H1 (cell line): ENCODE data around the gene SBSN. TPM values are rescaled to one million over a fixed set of nuclear protein-coding genes. Genes with fewer than 3 reads are reported as not detected.

Experiments
- CTCF ChIA-PET: fragments of 300-600 bp; sonication (Branson Sonifier 250); formaldehyde crosslinking; loops from one replicate; lab custom pipeline; 2021; ENCODE audit not compliant: partially characterized antibody; lab: Charles Lee
- POLR2A ChIA-PET: fragments of 300-600 bp; sonication (Branson Sonifier 250); formaldehyde crosslinking; loops from one replicate; lab custom pipeline; 2021; ENCODE audit warnings: inconsistent platforms; ENCODE audit not compliant: partially characterized antibody; lab: Charles Lee
- DNase-seq, 2 experiments: peaks; one replicate each; pipeline versions ENCODE4 v3.0.0 to v3.0.0-alpha.2; 2010 to 2022; ENCODE audit warnings: low spot score in 2 of 2, low read depth in 1 of 2, mixed read lengths in 1 of 2
- FAIRE-seq: peaks from 2 replicates; lab custom pipeline; 2011; peaks lifted over from hg19 to GRCh38; lab: Jason Lieb, UNC
- H2AFZ ChIP-seq: 2 replicates; pipeline ENCODE4 v1.8.1; 2012; ENCODE audit warnings: low read length, inconsistent platforms
- H2AK5ac ChIP-seq: 2 replicates; pipeline ENCODE4 v1.6.1; 2013; ENCODE audit warnings: low read depth, low read length
- H2BK120ac ChIP-seq: replicated peaks from 2 replicates; pipeline ENCODE3; 2013; ENCODE audit warnings: low read depth, low read length, inconsistent platforms
- H2BK12ac ChIP-seq: 2 replicates; pipeline ENCODE4 v1.6.1; 2013; ENCODE audit warnings: low read depth, low read length
- H2BK15ac ChIP-seq: 2 replicates; pipeline ENCODE4 v1.6.1; 2013; ENCODE audit warnings: low read length
- H2BK20ac ChIP-seq: 2 replicates; pipeline ENCODE4 v1.6.1; 2013; ENCODE audit warnings: low read length
- H2BK5ac ChIP-seq: 2 replicates; pipeline ENCODE4 v1.6.1; 2013; ENCODE audit warnings: low read depth, low read length
- H3K14ac ChIP-seq: 2 replicates; pipeline ENCODE4 v1.6.1; 2013; ENCODE audit warnings: inconsistent platforms; ENCODE audit not compliant: insufficient read length
- H3K18ac ChIP-seq: 2 replicates; pipeline ENCODE4 v1.6.1; 2013; ENCODE audit warnings: low read length; ENCODE audit errors: extremely low read depth
- H3K23ac ChIP-seq: 2 replicates; pipeline ENCODE4 v1.6.1; 2013; ENCODE audit warnings: inconsistent platforms; ENCODE audit not compliant: insufficient read length
- H3K23me2 ChIP-seq: 2 replicates; pipeline ENCODE4 v1.6.1; 2013; ENCODE audit warnings: low read depth, low read length
- H3K27ac ChIP-seq: 2 replicates; pipeline ENCODE4 v1.6.1; 2011; ENCODE audit warnings: low read depth, low read length, inconsistent platforms
- H3K27me3 ChIP-seq, 4 experiments: replicated peaks in 1 of 4; 1 replicate in 1 of 4; 2 replicates in 3 of 4; pipeline versions ENCODE4 v1.6.1 to v1.8.1; 2011 to 2013; ENCODE audit warnings: low read length in 3 of 4, mild to moderate bottlenecking in 3 of 4, inconsistent platforms in 2 of 4, mixed read lengths in 2 of 4, moderate library complexity in 1 of 4; ENCODE audit not compliant: control insufficient read depth in 3 of 4, insufficient read depth in 3 of 4; ENCODE audit errors: extremely low read depth in 1 of 4
- H3K36me3 ChIP-seq, 4 experiments: 2 replicates each; pipeline versions ENCODE4 v1.6.1 to v1.8.1; 2011 to 2013; ENCODE audit warnings: mild to moderate bottlenecking in 4 of 4, low read length in 3 of 4, moderate library complexity in 2 of 4, control low read depth in 1 of 4, inconsistent platforms in 1 of 4; ENCODE audit not compliant: insufficient read depth in 4 of 4, control insufficient read depth in 2 of 4
- H3K4ac ChIP-seq: replicated peaks from 2 replicates; pipeline ENCODE3; 2013; ENCODE audit warnings: low read length, low read depth, mixed read lengths, inconsistent platforms; ENCODE audit not compliant: insufficient read length
- H3K4me1 ChIP-seq, 4 experiments: replicated peaks in 1 of 4; 1 replicate in 1 of 4; 2 replicates in 3 of 4; pipeline versions ENCODE4 v1.6.1 to v1.8.1; 2011 to 2013; ENCODE audit warnings: low read length in 3 of 4, inconsistent platforms in 2 of 4, mixed read lengths in 1 of 4; ENCODE audit not compliant: insufficient read depth in 4 of 4, control insufficient read depth in 3 of 4
- H3K4me2 ChIP-seq, 2 experiments: 2 replicates each; pipeline versions ENCODE4 v1.6.1 to v1.8.1; 2011 to 2013; ENCODE audit warnings: low read depth in 2 of 2, low read length in 2 of 2, control low read depth in 1 of 2, inconsistent platforms in 1 of 2, mild to moderate bottlenecking in 1 of 2; ENCODE audit not compliant: insufficient read depth in 1 of 2
- H3K4me3 ChIP-seq, 4 experiments: fragments of 200-600, 300-600 bp in 1 of 4; sonication (generic), shearing (Covaris generic), sonication (Bioruptor Twin) in 1 of 4; 2 replicates each; pipeline versions ENCODE4 v1.5.1 to v1.8.1; 2011 to 2016; ENCODE audit warnings: low read length in 4 of 4, low read depth in 3 of 4, control low read depth in 2 of 4, inconsistent platforms in 2 of 4, mild to moderate bottlenecking in 2 of 4, mixed read lengths in 1 of 4, moderate library complexity in 1 of 4; ENCODE audit not compliant: insufficient read depth in 2 of 4; ENCODE audit errors: extremely low read depth in 1 of 4
- H3K56ac ChIP-seq: replicated peaks from 2 replicates; pipeline ENCODE3; 2013; ENCODE audit warnings: low read depth, mild to moderate bottlenecking, mixed read lengths, low read length, inconsistent platforms; ENCODE audit not compliant: insufficient read length
- H3K79me1 ChIP-seq: 2 replicates; pipeline ENCODE4 v1.6.1; 2013; ENCODE audit warnings: low read depth, low read length, control low read depth
- H3K79me2 ChIP-seq, 2 experiments: 2 replicates each; pipeline versions ENCODE4 v1.6.1 to v1.8.1; 2012 to 2013; ENCODE audit warnings: low read length in 2 of 2, mild to moderate bottlenecking in 2 of 2, inconsistent platforms in 1 of 2; ENCODE audit not compliant: insufficient read depth in 2 of 2, control insufficient read depth in 1 of 2
- H3K9ac ChIP-seq, 4 experiments: replicated peaks in 1 of 4; 1 replicate in 1 of 4; 2 replicates in 3 of 4; pipeline versions ENCODE4 v1.6.1 to v1.8.1; 2011 to 2013; ENCODE audit warnings: low read depth in 3 of 4, low read length in 3 of 4, control low read depth in 2 of 4, mild to moderate bottlenecking in 2 of 4, moderate library complexity in 2 of 4, inconsistent platforms in 1 of 4; ENCODE audit errors: extremely low read depth in 1 of 4
- H3K9me3 ChIP-seq, 2 experiments: 2 replicates each; pipeline versions ENCODE4 v1.6.1 to v1.8.1; 2012 to 2013; ENCODE audit warnings: mild to moderate bottlenecking in 2 of 2, moderate library complexity in 2 of 2, control low read depth in 1 of 2, inconsistent platforms in 1 of 2, low read depth in 1 of 2, low read length in 1 of 2, mixed read lengths in 1 of 2; ENCODE audit not compliant: insufficient read depth in 2 of 2
- H4K20me1 ChIP-seq, 2 experiments: replicated peaks in 1 of 2; 2 replicates each; pipeline versions ENCODE3 to v1.8.1; 2011 to 2013; ENCODE audit warnings: inconsistent platforms in 2 of 2, low read length in 2 of 2, mild to moderate bottlenecking in 1 of 2; ENCODE audit not compliant: insufficient read depth in 2 of 2, control insufficient read depth in 1 of 2
- H4K5ac ChIP-seq: 2 replicates; pipeline ENCODE4 v1.6.1; 2013; ENCODE audit warnings: low read length, low read depth, mixed read lengths, inconsistent platforms; ENCODE audit not compliant: insufficient read length
- H4K8ac ChIP-seq: 2 replicates; pipeline ENCODE4 v1.8.0; 2013; ENCODE audit warnings: mild to moderate bottlenecking, moderate library complexity, low read length, inconsistent platforms; ENCODE audit not compliant: insufficient read depth; ENCODE audit errors: extremely low read depth
- H4K91ac ChIP-seq: replicated peaks from 2 replicates; pipeline ENCODE3; 2013; ENCODE audit warnings: low read length, mixed read lengths, inconsistent platforms; ENCODE audit not compliant: insufficient read length
- HDAC2 ChIP-seq, 2 experiments: fragments of 300-600 bp in 1 of 2; sonication (generic) in 1 of 2; IDR thresholded peaks; 2 replicates each; pipeline ENCODE4 v1.6.1; 2011 to 2012; ENCODE audit warnings: low read depth in 2 of 2, low read length in 2 of 2, mild to moderate bottlenecking in 2 of 2, moderate library complexity in 2 of 2, borderline replicate concordance in 1 of 2, inconsistent platforms in 1 of 2
- KDM1A ChIP-seq: fragments of 200-600, 300-600 bp; sonication (generic); IDR thresholded peaks from 2 replicates; pipeline ENCODE4 v1.7.1; 2016; ENCODE audit warnings: mild to moderate bottlenecking, low read length, borderline replicate concordance
- NANOG ChIP-seq: IDR thresholded peaks from 2 replicates; pipeline ENCODE4 v1.6.1; 2011; ENCODE audit warnings: low read length, low read depth, mild to moderate bottlenecking, inconsistent platforms; ENCODE audit not compliant: insufficient read depth, poor library complexity, severe bottlenecking
- SAP30 ChIP-seq: fragments of 300-600 bp; sonication (generic); IDR thresholded peaks from 2 replicates; pipeline ENCODE4 v1.7.1; 2012; ENCODE audit warnings: low read length, moderate library complexity, mild to moderate bottlenecking, inconsistent platforms; ENCODE audit not compliant: insufficient read depth, insufficient replicate concordance
- SIRT6 ChIP-seq: IDR thresholded peaks from one replicate; pipeline ENCODE4 v1.7.1; 2012; ENCODE audit warnings: low read length, inconsistent platforms
- SP1 ChIP-seq: IDR thresholded peaks from 2 replicates; pipeline ENCODE4 v1.6.1; 2011; ENCODE audit warnings: low read depth, low read length
- SP4 ChIP-seq: IDR thresholded peaks from 2 replicates; pipeline ENCODE4 v1.6.1; 2012; ENCODE audit warnings: low read length, inconsistent platforms
- SRF ChIP-seq: IDR thresholded peaks from 2 replicates; pipeline ENCODE4 v1.6.1; 2011; ENCODE audit warnings: mild to moderate bottlenecking, low read depth, low read length, moderate library complexity
- ZNF274 ChIP-seq: IDR thresholded peaks from 2 replicates; pipeline ENCODE4 v1.7.0; 2012; ENCODE audit warnings: low read length, borderline replicate concordance; ENCODE audit errors: extremely low read depth
- WGBS, 2 experiments: shearing (Covaris generic) in 1 of 2; methylation state at CpG; one replicate each; pipeline versions ENCODE4 v1.1.6 to v1.1.7; 2013 to 2015; ENCODE audit warnings: low lambda C conversion rate in 2 of 2, mixed read lengths in 2 of 2, inconsistent platforms in 1 of 2, low coverage in 1 of 2, missing lambda C conversion rate in 1 of 2; ENCODE audit not compliant: insufficient replicate concordance in 2 of 2, insufficient coverage in 1 of 2, insufficient read length in 1 of 2; ENCODE audit errors: extremely low coverage in 1 of 2, missing lambda C conversion rate in 1 of 2; 5-methylcytosine and 5-hydroxymethylcytosine counted together
- polyA plus RNA-seq, 7 experiments: library from polyadenylated mRNA; depleted of rRNA in 3 of 7; stranded (reverse) in 5 of 7; unstranded in 2 of 7; fragments of >200 nt in 5 of 7; fragments of 200-250 nt in 2 of 7; gene quantifications; 1 replicate in 5 of 7; 2 replicates in 1 of 7; 4 replicates in 1 of 7; pipeline versions ENCODE4 v1.2.1 to v1.2.3, GENCODE V29; 2011 to 2013; ENCODE audit warnings: missing spikeins in 2 of 7, mixed read lengths in 2 of 7
- total RNA-seq: library from RNA; stranded (reverse); fragmentation: NEBNext Ultra II Directional; extraction: Animal tissue kit (Norgen Biotek cat#: 25700); gene quantifications from 2 replicates; pipeline ENCODE4 v1.2.1, GENCODE V29; 2021
- TF ChIP-seq, protein P1 (sequence below): IDR thresholded peaks from 2 replicates; pipeline ENCODE4 v1.6.1; 2012; ENCODE audit warnings: low read length, inconsistent platforms

The SBSN gene
- total and polyA plus RNA-seq, 2 of the 8 experiments (the other 6 are each of a cell fraction or from before 2014, with no cell fraction given), result not detected

DNA sequence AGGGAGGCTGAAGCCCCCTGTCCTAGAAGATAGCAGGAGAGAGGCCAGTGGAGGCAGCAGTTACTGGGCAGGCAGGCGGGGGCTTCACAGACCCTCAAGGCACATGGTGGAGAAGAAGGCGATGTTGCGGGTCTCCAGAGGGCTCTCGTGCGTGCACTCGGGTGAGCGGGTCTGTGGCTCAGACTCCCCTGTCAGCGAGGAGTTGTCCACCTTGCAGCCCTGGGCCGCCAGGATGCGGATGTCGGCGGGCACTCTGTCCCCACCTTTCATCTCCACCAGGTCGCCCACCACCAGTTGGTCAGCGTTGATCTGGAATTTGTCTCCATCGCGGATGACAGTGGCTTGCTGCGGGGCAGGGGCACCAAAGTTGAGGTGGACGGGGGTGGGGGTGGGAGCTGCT lies 32.2 kb upstream of the SBSN start:
- Histone ChIP-seq H3K79me1 (no peaks in the 10 kb centered on the region), H2AFZ (no peak overlapping the region), H3K4me2 (no peak overlapping the region), H3K4ac (no peak overlapping the region), H2BK20ac (no peak overlapping the region), H3K14ac (no peak overlapping the region), H3K27me3 (peaks cover 0 to 16% (median 12%) of the 10 kb centered on the region in 4 experiments; a peak in 5 of 7 replicates), H3K9ac (no peak overlapping the region), H4K8ac (no peak overlapping the region), H3K27ac (no peak overlapping the region), H4K91ac (no peak overlapping the region), H2BK15ac (no peak overlapping the region), H2BK5ac (no peak overlapping the region), H3K79me2 (no peaks in the 10 kb centered on the region), H4K20me1 (peaks cover 7 to 8% of the 10 kb centered on the region in 2 experiments), H3K4me1 (peaks cover 0 to 6% (median 4%) of the 10 kb centered on the region in 4 experiments; a peak in 3 of 7 replicates), H3K56ac (no peak overlapping the region), H3K23me2 (peaks cover 4% of the 10 kb centered on the region; the same call in 1 of the 2 replicates), H3K18ac (no peak overlapping the region), H3K23ac (no peak overlapping the region), H4K5ac (no peak overlapping the region), H3K9me3 (no peaks in the 10 kb centered on the region; a peak in 1 of 4 replicates), H3K36me3 (no peaks in the 10 kb centered on the region), H2AK5ac (no peak overlapping the region), H3K4me3 (no peak overlapping the region), H2BK12ac (no peak overlapping the region), H2BK120ac (no peak overlapping the region)
- CTCF ChIA-PET, result interaction anchor here (1.2 to 7.7 kb wide), 5 partner anchors 11 to 120 kb away, joined by 3 to 90 read pairs (median 4); partner anchors contain the start of gene PMIS2
- DNase-seq, result no peak
- POLR2A ChIA-PET, result interaction anchor here (1.2 kb wide), 1 partner anchor 54 kb away, joined by 4 read pairs; no protein-coding TSS in a partner anchor
- FAIRE-seq, result no peak
- 90% methylated on average over 18 of the region's 18 CpGs; no CpG with 5 or more reads in 1 of the 2 experiments for WGBS, 2 experiments
- TF ChIP-seq SIRT6 (no peak), SP1 (no peak), ZNF274 (no peak), SRF (no peak), HDAC2 (IDR thresholded peaks at IDR 0.05; ENCODE audit: borderline replicate concordance in 1 of 2, low read depth in 2 of 2, low read length in 2 of 2) (no peak), SP4 (no peak), NANOG (no peak), KDM1A (no peak), SAP30 (no peak)
- TF ChIP-seq, protein P1, sequence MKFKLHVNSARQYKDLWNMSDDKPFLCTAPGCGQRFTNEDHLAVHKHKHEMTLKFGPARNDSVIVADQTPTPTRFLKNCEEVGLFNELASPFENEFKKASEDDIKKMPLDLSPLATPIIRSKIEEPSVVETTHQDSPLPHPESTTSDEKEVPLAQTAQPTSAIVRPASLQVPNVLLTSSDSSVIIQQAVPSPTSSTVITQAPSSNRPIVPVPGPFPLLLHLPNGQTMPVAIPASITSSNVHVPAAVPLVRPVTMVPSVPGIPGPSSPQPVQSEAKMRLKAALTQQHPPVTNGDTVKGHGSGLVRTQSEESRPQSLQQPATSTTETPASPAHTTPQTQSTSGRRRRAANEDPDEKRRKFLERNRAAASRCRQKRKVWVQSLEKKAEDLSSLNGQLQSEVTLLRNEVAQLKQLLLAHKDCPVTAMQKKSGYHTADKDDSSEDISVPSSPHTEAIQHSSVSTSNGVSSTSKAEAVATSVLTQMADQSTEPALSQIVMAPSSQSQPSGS, result no peak
